Suprapubic skin (tissue), 4 donors: ENCODE data around the gene ADAT3. TPM values are rescaled to one million over a fixed set of nuclear protein-coding genes. Genes with fewer than 3 reads are reported as not detected.
A peak's percentile ranks its signal among the peaks of the same experiment; 100 is the strongest.
"Not testable (repeated sequence)": the region's sequence is repeated elsewhere in the genome, so short reads cannot be mapped to it uniquely, and the experiment has no call there.

Experiments used
- DNase-seq, 2 donors: peaks; one replicate each; pipeline ENCODE4 v3.0.0-alpha.2; 2019; ENCODE audit warnings: low spot score in 2 of 2
- H3K27ac ChIP-seq: fragments of 200-600 bp; sonication (generic); one replicate; pipeline ENCODE4 v1.5.1; 2019
- H3K27me3 ChIP-seq: fragments of 200-600 bp; sonication (generic); one replicate; pipeline ENCODE4 v1.5.1; 2019
- H3K36me3 ChIP-seq: fragments of 200-600 bp; sonication (generic); one replicate; pipeline ENCODE4 v1.5.1; 2019
- H3K4me1 ChIP-seq: fragments of 200-600 bp; sonication (generic); one replicate; pipeline ENCODE4 v1.5.1; 2019
- H3K4me3 ChIP-seq: fragments of 200-600 bp; sonication (generic); one replicate; pipeline ENCODE4 v1.5.1; 2019; ENCODE audit warnings: mild to moderate bottlenecking
- H3K9me3 ChIP-seq: fragments of 200-600 bp; sonication (generic); one replicate; pipeline ENCODE4 v1.5.1; 2019
- CTCF ChIP-seq, 2 donors: fragments of 200-600 bp in 1 of 2; fragments of 450-650 bp in 1 of 2; sonication (generic) in 1 of 2; IDR thresholded peaks; one replicate each; pipeline ENCODE4 v1.5.1; 2016 to 2019; ENCODE audit warnings: antibody characterized with exemption in 2 of 2, mild to moderate bottlenecking in 1 of 2, moderate library complexity in 1 of 2
- EP300 ChIP-seq: sonication (generic); formaldehyde crosslinking; IDR thresholded peaks from one replicate; pipeline ENCODE4 v1.6.1; 2017; ENCODE audit warnings: antibody characterized with exemption
- POLR2A ChIP-seq, 2 donors: fragments of 450-650 bp; IDR thresholded peaks; one replicate each; pipeline ENCODE4 v1.6.1; 2017; ENCODE audit warnings: antibody characterized with exemption in 2 of 2, mild to moderate bottlenecking in 2 of 2, moderate library complexity in 2 of 2
- POLR2AphosphoS5 ChIP-seq, 3 donors: sonication (generic); formaldehyde crosslinking; IDR thresholded peaks; one replicate each; pipeline ENCODE4 v1.6.1; 2017; ENCODE audit warnings: antibody characterized with exemption in 3 of 3
- WGBS: methylation state at CpG from one replicate; pipeline ENCODE4 v1.1.5; 2018; 5-methylcytosine and 5-hydroxymethylcytosine counted together
- total RNA-seq, 4 donors: library from RNA; depleted of rRNA; stranded (reverse); fragments of >200 nt; gene quantifications; one replicate each; pipeline ENCODE4 v1.1.0, GENCODE V29; 2016

The ADAT3 gene
- total RNA-seq, 4 donors from 2014 or later, result 13.4 to 26.7 (median 22.3) TPM

- Histone ChIP-seq H3K27me3 (no peaks in the 10 kb centered on the region), H3K4me3 (peak overlapping the region; percentile 32), H3K36me3 (peaks cover 14% of the 10 kb centered on the region), H3K4me1 (peaks cover 60% of the 10 kb centered on the region), H3K9me3 (no peaks in the 10 kb centered on the region), H3K27ac (peak overlapping the region; percentile 56)
- no peak for DNase-seq
- no peak for TF ChIP-seq POLR2AphosphoS5 (IDR thresholded peaks at IDR 0.05)
- TF ChIP-seq EP300, result no peak
- no peak for TF ChIP-seq CTCF (IDR thresholded peaks at IDR 0.05)
- TF ChIP-seq POLR2A (IDR thresholded peaks at IDR 0.05), result no peak
- 92% methylated on average over 6 of the region's 35 CpGs for WGBS
Observed at GRCh38 chr19:1880611-1881392, 24.4 kb upstream of the ADAT3 start.

DNA sequence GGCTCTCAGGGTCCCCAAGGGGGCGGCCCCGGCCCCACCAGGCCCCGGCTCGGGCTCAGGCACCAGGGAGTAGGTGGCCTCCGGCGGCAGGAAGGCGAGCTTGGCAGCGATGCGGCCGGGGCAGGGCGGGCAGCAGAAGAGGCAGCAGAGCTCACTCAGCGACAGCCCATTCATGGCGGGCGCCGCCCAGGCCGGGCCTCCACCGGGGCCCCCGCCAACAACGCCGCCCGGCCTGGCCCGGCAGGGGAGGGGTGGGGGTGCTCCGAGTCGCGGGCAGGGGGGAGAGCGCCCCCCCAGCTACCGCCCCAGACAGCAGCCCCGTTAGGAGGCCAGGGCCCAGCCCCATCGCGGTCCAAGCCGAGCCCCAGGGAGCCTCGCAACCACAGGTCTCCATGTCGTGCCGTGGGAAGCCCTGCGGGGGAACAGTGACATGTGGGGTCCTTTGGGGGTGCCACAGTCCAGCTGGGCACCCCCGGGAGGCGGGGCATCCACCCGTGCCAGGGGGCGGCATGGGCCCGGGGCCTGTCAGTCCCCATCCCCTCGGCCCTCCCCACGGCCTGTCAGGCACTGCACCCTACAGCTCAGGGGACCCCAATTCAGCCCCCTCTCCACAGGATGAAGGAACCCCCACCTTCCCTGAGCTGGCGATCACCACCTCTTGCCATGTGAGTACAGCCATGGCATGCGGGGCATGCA lies 23.7 kb upstream of the ADAT3 start:
- 58% methylated on average over 7 of the region's 44 CpGs for WGBS
- H3K4me1 ChIP-seq, result peaks cover 55% of the 10 kb centered on the region
- H3K36me3 ChIP-seq, result peaks cover 14% of the 10 kb centered on the region
- peak overlapping the region; percentile 32 for H3K4me3 ChIP-seq
- H3K9me3 ChIP-seq, DNase-seq, H3K27me3 ChIP-seq: not testable (repeated sequence)
- peak overlapping the region; percentile 56 for H3K27ac ChIP-seq

GRCh38 chr19:1882089-1882785 lies 23.0 kb upstream of the ADAT3 start:
- WGBS, result 55% methylated on average over 14 of the region's 31 CpGs
- Histone ChIP-seq H3K27ac (peak overlapping the region; percentile 56), H3K4me1 (peaks cover 50% of the 10 kb centered on the region), H3K36me3 (peaks cover 14% of the 10 kb centered on the region), H3K9me3 (no peaks in the 10 kb centered on the region), H3K4me3 (peak overlapping the region; percentile 98), H3K27me3 (no peaks in the 10 kb centered on the region)
- TF ChIP-seq CTCF (IDR thresholded peaks at IDR 0.05), result no peak
- TF ChIP-seq POLR2A (IDR thresholded peaks at IDR 0.05), result no peak
- no peak for TF ChIP-seq POLR2AphosphoS5 (IDR thresholded peaks at IDR 0.05)
- no peak for TF ChIP-seq EP300
- DNase-seq, result no peak

GRCh38 chr19:1882786-1883692 lies 22.2 kb upstream of the ADAT3 start:
- Histone ChIP-seq H3K27ac (peak overlapping the region; percentile 46), H3K4me3 (peak overlapping the region; percentile 98), H3K36me3 (peaks cover 14% of the 10 kb centered on the region), H3K27me3 (no peaks in the 10 kb centered on the region), H3K9me3 (no peaks in the 10 kb centered on the region), H3K4me1 (peaks cover 50% of the 10 kb centered on the region)
- WGBS, result 56% methylated on average over 23 of the region's 25 CpGs
- TF ChIP-seq POLR2AphosphoS5 (IDR thresholded peaks at IDR 0.05), result no peak
- no peak for TF ChIP-seq POLR2A (IDR thresholded peaks at IDR 0.05)
- no peak for TF ChIP-seq EP300
- TF ChIP-seq CTCF (IDR thresholded peaks at IDR 0.05), result no peak
- DNase-seq, result no peak

- peak overlapping the region; percentile 98 for H3K4me3 ChIP-seq
- H3K4me1 ChIP-seq, result peaks cover 50% of the 10 kb centered on the region
- DNase-seq, result no peak
- no peaks in the 10 kb centered on the region for H3K27me3 ChIP-seq
- 13% methylated on average over 8 of the region's 8 CpGs for WGBS
- H3K9me3 ChIP-seq, result no peaks in the 10 kb centered on the region
- H3K36me3 ChIP-seq, result peaks cover 10% of the 10 kb centered on the region
- peak overlapping the region; percentile 46 for H3K27ac ChIP-seq
- no peak for TF ChIP-seq POLR2A (IDR thresholded peaks at IDR 0.05)
- TF ChIP-seq CTCF (IDR thresholded peaks at IDR 0.05), result no peak
- TF ChIP-seq POLR2AphosphoS5 (IDR thresholded peaks at IDR 0.05), result no peak
- TF ChIP-seq EP300, result no peak
Observed at GRCh38 chr19:1883784-1884183, 21.4 kb upstream of the ADAT3 start.
